GM21825 (cell line): Measurements from ENCODE around the gene PRSS56.

ENCODE experiments used
- ATAC-seq: cut with Tn5 transposase; IDR thresholded peaks from one replicate; pipeline ENCODE4 v1.9.1; 2021; ENCODE audit warnings: mild to moderate bottlenecking, moderate library complexity; ENCODE audit not compliant: unreplicated experiment

The PRSS56 gene

GRCh38 chr2:232519581-232520438 lies at the start of gene PRSS56:
Gene PRSS56, plus strand, starts transcription at chr2:232520388. Its CDS starts 211 bp downstream, at chr2:232520599.
- ATAC-seq, result no peak

GRCh38 chr2:232473467-232473890 lies 46.7 kb upstream of the PRSS56 start:
- no peak for ATAC-seq

GRCh38 chr2:232476045-232476444 lies 44.1 kb upstream of the PRSS56 start:
- no peak for ATAC-seq

GRCh38 chr2:232476791-232477190 lies 43.4 kb upstream of the PRSS56 start:
- no peak for ATAC-seq

- no peak for ATAC-seq
Measured at GRCh38 chr2:232477751-232478510, 42.3 kb upstream of the PRSS56 start.

GRCh38 chr2:232478571-232479340 lies 41.4 kb upstream of the PRSS56 start:
- ATAC-seq, result no peak

GRCh38 chr2:232479341-232480200 lies 40.6 kb upstream of the PRSS56 start:
- ATAC-seq, result no peak

GRCh38 chr2:232480201-232481190 lies 39.7 kb upstream of the PRSS56 start:
- ATAC-seq, result no peak

- no peak for ATAC-seq
Measured at GRCh38 chr2:232481322-232482140, 38.7 kb upstream of the PRSS56 start.

GRCh38 chr2:232482301-232483238 lies 37.6 kb upstream of the PRSS56 start:
- no peak for ATAC-seq

GRCh38 chr2:232483311-232483922 lies 36.8 kb upstream of the PRSS56 start:
- ATAC-seq, result no peak

GRCh38 chr2:232483923-232484627 lies 36.1 kb upstream of the PRSS56 start:
- ATAC-seq, result no peak

GRCh38 chr2:232484628-232485347 lies 35.4 kb upstream of the PRSS56 start:
- ATAC-seq, result no peak

GRCh38 chr2:232485348-232485756 lies 34.8 kb upstream of the PRSS56 start:
- no peak for ATAC-seq

GRCh38 chr2:232485757-232486557 lies 34.2 kb upstream of the PRSS56 start:
- no peak for ATAC-seq
